NCI-H510A treated with DMSO at 0.1 percent for 48 hours (cell line): ENCODE measurements around the gene EXD3.
"Not testable (repeated sequence)": the region's sequence is repeated elsewhere in the genome, so short reads cannot be mapped to it uniquely, and the experiment has no call there.

Source experiments
- DNase-seq: peaks from one replicate; lab custom pipeline; 2025; lab: John Stamatoyannopoulos, UW

EXD3 gene

DNA sequence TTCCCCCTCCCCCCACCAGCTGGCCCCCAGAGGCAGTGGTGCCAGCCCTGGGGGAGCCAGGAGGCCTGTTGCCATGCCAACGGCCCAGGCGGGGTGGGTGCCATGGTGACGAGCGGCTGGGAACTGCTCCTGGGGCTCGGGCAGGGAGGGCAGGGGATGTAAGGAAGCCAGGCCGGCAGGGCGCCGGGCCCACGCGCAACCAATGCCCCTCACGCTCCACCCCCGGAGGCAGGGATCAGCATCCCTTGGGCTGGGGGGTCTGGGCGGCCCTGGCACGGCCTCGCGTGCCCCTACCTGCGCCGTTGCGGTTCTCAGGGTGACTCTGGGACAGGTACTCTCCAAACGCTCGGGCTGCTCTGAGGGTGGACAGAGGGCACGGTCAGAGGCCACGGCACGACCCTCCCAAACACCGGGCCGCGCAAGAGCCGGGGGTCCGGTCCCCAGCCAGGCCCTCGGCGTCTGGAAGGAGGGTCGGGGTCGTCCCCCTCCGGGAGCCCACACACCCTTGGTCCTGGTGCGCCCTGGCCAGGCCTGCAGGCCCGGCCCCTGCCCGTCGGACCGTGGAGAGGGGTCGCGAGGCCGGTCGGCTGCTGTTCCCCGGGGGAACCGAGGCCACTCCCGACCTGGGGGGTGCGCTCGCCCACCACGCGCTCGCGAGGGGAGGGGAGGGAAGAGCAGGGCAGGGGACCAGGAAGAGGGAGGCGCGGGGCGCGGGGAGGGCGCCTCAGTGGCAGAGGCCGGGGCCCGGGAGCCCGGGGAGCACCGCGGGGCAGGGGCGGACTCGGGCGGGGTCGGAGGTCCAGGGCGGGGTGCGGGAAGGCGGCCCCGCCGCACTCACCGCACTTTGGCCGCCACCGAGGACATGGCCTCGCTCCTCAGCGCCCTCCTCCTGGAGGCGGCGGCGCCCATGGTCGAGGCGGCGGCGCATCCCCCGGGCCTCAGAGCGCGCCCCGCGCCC lies 35.5 kb upstream of the EXD3 start:
- DNase-seq = no peak

GRCh38 chr9:137457406-137458193 lies 34.6 kb upstream of the EXD3 start:
- no peak for DNase-seq

DNA sequence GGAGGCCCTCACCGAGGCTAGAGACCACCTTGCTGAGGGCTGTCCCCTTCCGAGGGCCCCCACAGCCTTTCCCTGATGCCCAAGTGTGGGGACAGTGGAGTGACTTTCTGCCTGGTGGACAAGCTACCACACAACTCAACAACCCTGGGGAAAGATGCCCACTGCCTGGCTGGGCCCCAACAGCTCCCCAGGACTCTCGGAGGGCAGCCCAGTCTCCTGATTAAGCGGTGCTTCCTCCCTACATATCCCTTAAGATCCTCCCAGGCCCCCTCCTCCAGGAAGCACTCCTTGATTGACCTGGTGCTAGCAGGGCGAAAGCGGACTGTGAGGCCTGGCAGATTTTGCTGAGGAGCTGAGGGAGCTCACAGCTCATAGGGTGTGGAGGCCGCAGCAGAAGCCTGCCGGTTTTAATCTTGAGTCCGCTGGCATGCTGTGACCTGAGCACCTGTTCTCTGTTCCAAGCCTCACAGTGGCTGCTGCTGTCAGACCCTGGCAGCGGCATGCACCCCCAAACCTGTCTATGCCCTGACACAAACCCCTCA lies 34.0 kb upstream of the EXD3 start:
- DNase-seq = no peak

- no peak for DNase-seq
Measured at GRCh38 chr9:137456061-137456863, 33.3 kb upstream of the EXD3 start.

- no peak for DNase-seq
Measured at GRCh38 chr9:137455359-137455991, 32.5 kb upstream of the EXD3 start.

DNA sequence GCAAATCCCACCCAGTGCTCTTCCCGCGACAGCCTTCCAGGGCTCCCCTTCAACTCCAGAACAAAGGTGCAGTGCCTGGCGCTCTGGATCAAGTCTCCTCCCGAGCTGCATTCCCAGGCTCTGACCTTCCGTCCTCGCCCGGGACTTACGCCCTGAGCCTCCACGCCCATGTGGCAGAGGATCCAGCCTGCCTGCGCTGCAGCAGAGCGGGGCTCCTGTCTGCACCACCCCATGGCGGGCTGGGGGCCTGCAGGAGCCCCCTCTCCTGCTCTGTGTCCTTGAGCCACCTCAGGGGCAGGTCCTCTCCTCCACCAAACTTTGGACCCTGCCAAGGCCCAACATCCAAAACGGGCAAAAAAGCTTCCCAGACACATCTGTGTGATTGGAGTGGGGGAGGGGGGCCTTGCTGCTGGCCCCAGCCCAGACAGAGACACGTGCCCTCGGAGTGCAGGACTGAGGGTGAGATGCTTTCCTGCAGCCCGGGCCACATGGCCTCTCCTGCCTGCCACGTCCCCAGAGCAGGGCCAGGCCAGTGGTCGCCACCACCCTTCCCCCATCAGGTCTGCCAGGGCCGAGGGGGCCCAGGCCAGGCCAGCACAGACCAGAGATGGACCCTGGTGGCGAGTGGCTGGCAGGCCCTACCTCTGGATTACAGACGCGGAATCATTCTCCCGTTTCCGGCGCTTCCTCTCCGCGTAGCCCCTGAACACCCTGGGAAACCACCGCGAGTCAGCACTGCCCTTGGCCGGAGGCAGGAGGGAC lies 31.8 kb upstream of the EXD3 start:
- DNase-seq = no peak

DNA sequence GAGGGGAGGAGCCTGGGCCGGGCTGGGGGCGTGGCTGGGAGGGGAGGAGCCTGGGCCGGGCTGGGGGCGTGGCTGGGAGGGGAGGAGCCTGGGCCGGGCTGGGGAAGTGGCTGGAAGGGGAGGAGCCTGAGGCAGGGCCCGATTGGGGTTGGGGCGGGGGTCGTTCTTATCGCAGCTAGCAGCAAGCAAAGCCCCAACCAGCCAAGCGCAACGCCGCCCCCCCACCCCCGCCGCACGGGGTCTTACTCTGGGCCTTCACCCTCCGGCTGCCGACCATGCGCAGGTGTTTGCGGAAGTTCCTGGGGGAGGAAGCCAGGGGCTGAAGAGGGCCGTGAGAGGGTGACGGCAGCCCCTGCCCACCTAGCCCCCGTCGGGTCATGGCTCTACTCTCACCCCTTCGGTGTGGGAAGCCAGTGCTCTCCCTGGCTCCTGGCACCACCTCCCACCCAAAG lies 31.2 kb upstream of the EXD3 start:
- no peak for DNase-seq

- no peak for DNase-seq
Measured at GRCh38 chr9:137453643-137454081, 30.7 kb upstream of the EXD3 start.

- DNase-seq = no peak
Measured at GRCh38 chr9:137452761-137453642, 30.0 kb upstream of the EXD3 start.

GRCh38 chr9:137452006-137452760 lies 29.2 kb upstream of the EXD3 start:
- no peak for DNase-seq

DNA sequence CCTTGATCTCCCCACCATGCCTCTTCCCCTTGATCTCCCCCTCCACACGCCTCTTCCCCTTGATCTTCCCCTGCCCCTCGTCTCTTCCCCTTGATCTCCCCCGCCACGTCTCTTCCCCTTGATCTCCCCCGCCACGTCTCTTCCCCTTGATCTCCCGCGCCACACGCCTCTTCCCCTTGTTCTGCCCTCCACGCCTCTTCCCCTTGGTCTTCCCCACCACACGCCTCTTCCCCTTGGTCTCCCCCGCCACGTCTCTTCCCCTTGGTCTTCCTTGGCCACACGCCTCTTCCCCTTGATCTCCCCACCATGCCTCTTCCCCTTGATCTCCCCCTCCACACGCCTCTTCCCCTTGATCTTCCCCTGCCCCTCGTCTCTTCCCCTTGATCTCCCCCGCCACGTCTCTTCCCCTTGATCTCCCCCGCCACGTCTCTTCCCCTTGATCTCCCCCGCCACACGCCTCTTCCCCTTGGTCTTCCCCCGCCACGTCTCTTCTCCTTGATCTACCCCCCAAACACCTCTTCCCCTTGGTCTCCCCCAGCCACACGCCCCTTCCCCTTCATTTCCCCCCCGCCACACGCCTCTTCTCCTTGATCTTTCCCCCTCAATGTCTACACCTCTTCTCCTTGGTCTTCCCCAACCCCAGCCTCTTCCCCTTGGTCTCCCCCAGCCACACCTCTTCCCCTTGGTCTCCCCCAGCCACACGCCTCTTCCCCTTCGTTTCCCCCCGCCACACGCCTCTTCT lies 28.5 kb upstream of the EXD3 start:
- not testable (repeated sequence) for DNase-seq

- DNase-seq = not testable (repeated sequence)
Measured at GRCh38 chr9:137450539-137451222, 27.7 kb upstream of the EXD3 start.

DNA sequence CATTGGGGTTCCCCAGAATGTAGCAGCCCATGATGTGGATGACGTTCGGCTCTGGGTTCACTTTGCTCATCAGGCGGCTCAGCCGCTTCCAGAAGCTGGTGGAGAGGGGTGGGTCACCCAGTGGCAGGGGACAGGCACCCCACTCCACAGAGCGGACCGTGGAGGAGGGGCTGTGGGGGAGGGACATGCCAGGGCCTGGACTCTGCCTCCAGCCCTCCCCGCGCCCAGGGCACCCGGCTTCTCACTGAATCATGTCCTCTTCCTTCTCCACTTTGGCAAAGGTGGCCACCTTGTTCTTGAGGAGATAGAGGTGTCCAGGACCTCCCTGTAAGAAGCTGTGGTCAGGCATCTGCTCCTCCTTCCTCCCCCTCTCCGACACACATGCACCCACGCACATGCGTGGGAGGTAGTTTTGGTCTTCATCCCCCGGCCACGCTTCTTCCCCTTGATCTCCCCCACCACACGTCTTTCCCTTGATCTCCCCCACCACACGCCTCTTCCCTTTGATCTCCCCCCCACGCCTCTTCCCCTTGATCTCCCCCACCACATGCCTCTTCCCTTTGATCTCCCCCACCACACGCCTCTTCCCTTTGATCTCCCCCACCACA lies 27.1 kb upstream of the EXD3 start:
- no peak for DNase-seq

- no peak for DNase-seq
Measured at GRCh38 chr9:137449081-137449844, 26.3 kb upstream of the EXD3 start.

DNA sequence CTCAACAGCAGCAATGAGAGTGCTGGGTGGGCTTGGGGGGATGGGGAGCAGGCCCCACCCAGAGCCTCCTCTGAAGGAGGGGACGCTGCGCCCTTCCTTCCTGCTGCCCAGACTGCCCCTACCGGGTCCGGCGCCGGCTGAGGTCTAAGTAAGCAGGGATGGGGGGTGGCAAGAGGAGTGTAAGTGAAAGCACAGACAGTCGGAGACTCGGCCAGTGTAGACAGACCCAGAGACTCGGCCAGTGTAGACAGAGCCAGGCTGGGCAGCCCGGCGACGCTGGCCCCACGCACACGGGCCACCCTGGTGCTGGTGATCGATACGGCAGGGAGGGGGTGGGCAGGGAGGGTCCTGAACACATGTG lies 25.6 kb upstream of the EXD3 start:
- DNase-seq = no peak
